Measurements from ENCODE around the gene ATAT1. TPM values are rescaled to one million over a fixed set of nuclear protein-coding genes. Genes with fewer than 3 reads are reported as not detected.
A peak's percentile ranks its signal among the peaks of the same experiment; 100 is the strongest.

Gene ATAT1
- total and polyA plus RNA-seq, 5 experiments from 2014 or later, result 1.6 to 13.4 (median 2.0) TPM

GRCh38 chr6:30679765-30680535 lies 53.3 kb downstream of the ATAT1 start:
- no peaks in the 10 kb centered on the region for H3K9me3 Mint-ChIP-seq
- peak overlapping the region; percentile 94 to 100 (median 99) for H3K4me3 Mint-ChIP-seq
- H3K27me3 Mint-ChIP-seq, result no peaks in the 10 kb centered on the region
- peaks cover 22 to 64% (median 46%) of the 10 kb centered on the region in 4 donors for H3K4me1 Mint-ChIP-seq
- peaks cover 6 to 56% (median 24%) of the 10 kb centered on the region in 3 donors for H3K36me3 Mint-ChIP-seq
- no peak for ATAC-seq
- H3K27ac Mint-ChIP-seq, result peak overlapping the region; percentile 93 to 99 (median 98)
- DNase-seq, result peak in 1 of 10 donors; percentile 5
- POLR2A ChIA-PET, result interaction anchor here (0.6 to 15.2 kb wide), 12 partner anchors 8 to 150 kb away, joined by 3 to 594 read pairs (median 6); partner anchors contain the start of genes MDC1, MRPS18B, NRM and PPP1R10

- DNase-seq (peak in 1 of 10 donors; percentile 15), ATAC-seq (no peak)
- peak overlapping the region; percentile 94 to 100 (median 99) for H3K4me3 Mint-ChIP-seq
- POLR2A ChIA-PET, result interaction anchor here (0.6 to 15.2 kb wide), 12 partner anchors 10 to 191 kb away, joined by 3 to 594 read pairs (median 10); partner anchors contain the start of genes MDC1, MRPS18B, NRM and PPP1R10
- peaks cover 29 to 63% (median 39%) of the 10 kb centered on the region in 4 donors for H3K4me1 Mint-ChIP-seq
- H3K27me3 Mint-ChIP-seq, result no peaks in the 10 kb centered on the region
- peak overlapping the region; percentile 93 to 99 (median 98) for H3K27ac Mint-ChIP-seq
- H3K9me3 Mint-ChIP-seq, result no peaks in the 10 kb centered on the region
- peaks cover 8 to 44% (median 15%) of the 10 kb centered on the region in 3 donors for H3K36me3 Mint-ChIP-seq
Observed at GRCh38 chr6:30681766-30682142, 55.1 kb downstream of the ATAT1 start.

GRCh38 chr6:30682143-30683117 lies 55.8 kb downstream of the ATAT1 start:
- H3K4me3 Mint-ChIP-seq, result peak overlapping the region; percentile 94 to 100 (median 99)
- ATAC-seq (peak; percentile 65 to 81), DNase-seq (peak; percentile 71 to 93 (median 85))
- peak overlapping the region; percentile 93 to 99 (median 98) for H3K27ac Mint-ChIP-seq
- H3K9me3 Mint-ChIP-seq, result no peaks in the 10 kb centered on the region
- H3K27me3 Mint-ChIP-seq, result no peaks in the 10 kb centered on the region
- POLR2A ChIA-PET, result interaction anchor here (0.6 to 15.2 kb wide), 16 partner anchors 9 to 191 kb away, joined by 3 to 594 read pairs (median 9); partner anchors contain the start of genes DHX16, MDC1, MRPS18B and NRM
- peaks cover 8 to 37% (median 15%) of the 10 kb centered on the region in 3 donors for H3K36me3 Mint-ChIP-seq
- peaks cover 29 to 60% (median 40%) of the 10 kb centered on the region in 4 donors for H3K4me1 Mint-ChIP-seq

GRCh38 chr6:30683183-30683979 lies 56.7 kb downstream of the ATAT1 start:
- H3K9me3 Mint-ChIP-seq, result no peaks in the 10 kb centered on the region
- H3K4me3 Mint-ChIP-seq, result peak overlapping the region; percentile 94 to 100 (median 99)
- POLR2A ChIA-PET, result interaction anchor here (0.8 to 15.2 kb wide), 12 partner anchors 8 to 192 kb away, joined by 3 to 594 read pairs (median 10); partner anchors contain the start of genes DHX16, MDC1, NRM and TUBB
- ATAC-seq, result no peak
- no peak for DNase-seq
- H3K36me3 Mint-ChIP-seq, result peaks cover 8 to 29% (median 15%) of the 10 kb centered on the region in 3 donors
- H3K27ac Mint-ChIP-seq, result peak overlapping the region; percentile 93 to 99 (median 98)
- peaks cover 37 to 69% (median 45%) of the 10 kb centered on the region in 4 donors for H3K4me1 Mint-ChIP-seq
- H3K27me3 Mint-ChIP-seq, result no peaks in the 10 kb centered on the region

- Mint-ChIP-seq H3K4me3 (peak overlapping the region; percentile 94 to 100 (median 99)), H3K9me3 (no peaks in the 10 kb centered on the region), H3K4me1 (peaks cover 38 to 71% (median 46%) of the 10 kb centered on the region in 4 donors), H3K27ac (peak overlapping the region; percentile 93 to 99 (median 98)), H3K27me3 (no peaks in the 10 kb centered on the region), H3K36me3 (peaks cover 8 to 24% (median 12%) of the 10 kb centered on the region in 3 donors)
- POLR2A ChIA-PET, result interaction anchor here (0.9 to 15.2 kb wide), 6 partner anchors 8 to 69 kb away, joined by 3 to 594 read pairs (median 18); partner anchors contain the start of genes DHX16, MDC1, MRPS18B and NRM
- ATAC-seq, result no peak
- peak in 1 of 10 donors; percentile 7 for DNase-seq
Observed at GRCh38 chr6:30683980-30684338, 57.3 kb downstream of the ATAT1 start.

GRCh38 chr6:30684386-30685156 lies 57.9 kb downstream of the ATAT1 start:
- H3K36me3 Mint-ChIP-seq, result peaks cover 8 to 19% (median 10%) of the 10 kb centered on the region in 3 donors
- H3K4me3 Mint-ChIP-seq, result peak overlapping the region; percentile 94 to 100 (median 99)
- POLR2A ChIA-PET, result interaction anchor here (0.8 to 15.2 kb wide), 8 partner anchors 7 to 143 kb away, joined by 3 to 594 read pairs (median 4); partner anchors contain the start of genes DHX16, MDC1, MRPS18B and NRM
- ATAC-seq, result no peak
- peak in 7 of 10 donors; percentile 30 to 74 (median 36) for DNase-seq
- H3K27me3 Mint-ChIP-seq, result no peaks in the 10 kb centered on the region
- peaks cover 39 to 71% (median 46%) of the 10 kb centered on the region in 4 donors for H3K4me1 Mint-ChIP-seq
- no peaks in the 10 kb centered on the region for H3K9me3 Mint-ChIP-seq
- peak overlapping the region; percentile 93 to 99 (median 98) for H3K27ac Mint-ChIP-seq

- Mint-ChIP-seq H3K36me3 (peaks cover 8 to 13% (median 10%) of the 10 kb centered on the region in 3 donors), H3K27ac (peak overlapping the region; percentile 81 to 99 (median 98)), H3K4me1 (peaks cover 44 to 71% (median 48%) of the 10 kb centered on the region in 4 donors), H3K4me3 (peak overlapping the region; percentile 94 to 100 (median 99)), H3K27me3 (no peaks in the 10 kb centered on the region), H3K9me3 (no peaks in the 10 kb centered on the region)
- peak in 1 of 10 donors; percentile 10 for DNase-seq
- POLR2A ChIA-PET, result interaction anchor here (0.8 to 15.2 kb wide), 6 partner anchors 11 to 144 kb away, joined by 3 to 594 read pairs (median 4); partner anchors contain the start of genes DHX16, MDC1 and TUBB
- no peak for ATAC-seq
Observed at GRCh38 chr6:30685157-30686008, 58.7 kb downstream of the ATAT1 start.

- ATAC-seq (peak; percentile 48 to 56), DNase-seq (peak; percentile 52 to 86 (median 74))
- Mint-ChIP-seq H3K4me1 (peaks cover 45 to 68% (median 47%) of the 10 kb centered on the region in 4 donors), H3K27me3 (no peaks in the 10 kb centered on the region), H3K4me3 (peak within 1 kb of the TSS; percentile 94 to 100 (median 99)), H3K9me3 (no peaks in the 10 kb centered on the region), H3K27ac (peak within 1 kb of the TSS; percentile 81 to 99 (median 98)), H3K36me3 (peaks cover 7 to 8% (median 7%) of the 10 kb centered on the region in 3 donors)
- POLR2A ChIA-PET, result interaction anchor here (1.1 to 15.2 kb wide), 3 partner anchors 10 to 71 kb away, joined by 4 to 594 read pairs (median 37); partner anchors contain the start of genes MDC1 and TUBB
Observed at GRCh38 chr6:30686009-30686907, 59.6 kb downstream of the ATAT1 start, which contains the start of gene PPP1R18. Gene PPP1R18, minus strand, starts transcription at chr6:30686645. Its CDS starts 627 bp downstream, at chr6:30686018.
